ENCODE measurements around the gene RPL23.
"Not testable (repeated sequence)": the region's sequence is repeated elsewhere in the genome, so short reads cannot be mapped to it uniquely, and the experiment has no call there.

Gene RPL23

GRCh38 chr17:38861399-38861843 is 7.9 kb upstream of the RPL23 start:
- ChIA-PET POLR2A (no interaction called here), CTCF (interaction anchor here (1.1 kb wide), 1 partner anchor 14 kb away, joined by 3 read pairs; no protein-coding TSS in a partner anchor)
- TF ChIP-seq CTCF (IDR thresholded peaks at IDR 0.05; ENCODE audit: control extremely low read depth, extremely low read depth, low read depth, missing control alignments) = no peak
- peak; percentile 12 for DNase-seq (ENCODE audit: extremely low spot score)

- ChIA-PET POLR2A (interaction anchor here (0.5 to 1.0 kb wide), 2 partner anchors 13 to 596 kb away, joined by 3 read pairs; partner anchors contain the start of gene LASP1), CTCF (no interaction called here)
- TF ChIP-seq CTCF (IDR thresholded peaks at IDR 0.05; ENCODE audit: control extremely low read depth, extremely low read depth, low read depth, missing control alignments) = no peak
- DNase-seq (ENCODE audit: extremely low spot score) = no peak
These were observed 3.8 kb upstream of the RPL23 start for GRCh38 chr17:38857271-38857670.

- POLR2A ChIA-PET = interaction anchor here (4.9 kb wide), 1 partner anchor 15 kb away, joined by 38 read pairs; the partner anchor contains the start of gene LASP1
- CTCF ChIA-PET = interaction anchor here (0.7 to 2.7 kb wide), 3 partner anchors 9 to 14 kb away, joined by 3 to 15 read pairs (median 11); partner anchors contain the start of gene LASP1
- DNase-seq (ENCODE audit: extremely low spot score) = not testable (repeated sequence)
These were observed 1.7 kb upstream of the RPL23 start for GRCh38 chr17:38855101-38855714.

- no peak for DNase-seq (ENCODE audit: extremely low spot score)
- ChIA-PET CTCF (interaction anchor here (2.7 kb wide), 1 partner anchor 15 kb away, joined by 15 read pairs; no protein-coding TSS in a partner anchor), POLR2A (interaction anchor here (0.5 to 4.9 kb wide), 8 partner anchors 9 to 186 kb away, joined by 3 to 38 read pairs (median 5); partner anchors contain the start of genes CWC25 and LASP1)
These were observed 690 bp downstream of the RPL23 start for GRCh38 chr17:38852771-38853291.

GRCh38 chr17:38851434-38851833 is 2.1 kb downstream of the RPL23 start:
- no peak for DNase-seq (ENCODE audit: extremely low spot score)
- POLR2A ChIA-PET = interaction anchor here (0.9 to 4.9 kb wide), 2 partner anchors 19 to 22 kb away, joined by 4 to 38 read pairs; partner anchors contain the start of gene LASP1

More at GRCh38 chr17:38852771-38853291, 690 bp downstream of the RPL23 start:
- TF ChIP-seq CTCF (IDR thresholded peaks at IDR 0.05; ENCODE audit: control extremely low read depth, extremely low read depth, low read depth, missing control alignments) = no peak

GRCh38 chr17:38850374-38850773 is 3.1 kb downstream of the RPL23 start:
- CTCF ChIA-PET = no interaction called here
- POLR2A ChIA-PET = interaction anchor here (4.9 kb wide), 1 partner anchor 20 kb away, joined by 38 read pairs; the partner anchor contains the start of gene LASP1
- TF ChIP-seq CTCF (IDR thresholded peaks at IDR 0.05; ENCODE audit: control extremely low read depth, extremely low read depth, low read depth, missing control alignments) = no peak
- no peak for DNase-seq (ENCODE audit: extremely low spot score)

More at GRCh38 chr17:38851434-38851833, 2.1 kb downstream of the RPL23 start:
- CTCF ChIA-PET = interaction anchor here (0.5 kb wide), 1 partner anchor 1454 kb away, joined by 3 read pairs; no protein-coding TSS in a partner anchor
- TF ChIP-seq CTCF (IDR thresholded peaks at IDR 0.05; ENCODE audit: control extremely low read depth, extremely low read depth, low read depth, missing control alignments) = no peak
